GM19455 (cell line): ENCODE results near the gene SMCHD1.
"Not testable (repeated sequence)": the region's sequence is repeated elsewhere in the genome, so short reads cannot be mapped to it uniquely, and the experiment has no call there.

ENCODE experiments used
- ATAC-seq: cut with Tn5 transposase; IDR thresholded peaks from one replicate; pipeline ENCODE4 v1.9.1; 2021; ENCODE audit not compliant: unreplicated experiment

SMCHD1 gene

DNA sequence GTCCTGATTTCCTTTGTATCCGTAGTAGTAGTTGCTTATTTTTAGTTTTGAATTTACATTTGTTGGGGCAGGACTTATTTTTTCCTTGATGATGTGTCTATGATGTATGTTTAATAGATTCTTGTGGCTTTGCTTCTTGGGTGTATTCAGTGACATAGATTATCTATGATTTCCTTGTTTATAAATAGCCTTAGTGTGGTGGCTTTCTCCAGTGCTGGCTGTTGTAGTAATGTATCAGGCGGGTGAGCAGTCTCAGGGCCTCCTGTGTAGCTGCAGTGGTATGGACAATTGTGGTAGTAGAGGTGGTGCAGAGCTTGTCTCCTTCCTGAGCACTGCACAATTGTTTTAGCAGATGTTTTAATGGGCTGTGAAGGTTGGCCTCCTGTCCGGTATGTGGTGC is 60.5 kb downstream of the SMCHD1 start:
- no peak for ATAC-seq

DNA sequence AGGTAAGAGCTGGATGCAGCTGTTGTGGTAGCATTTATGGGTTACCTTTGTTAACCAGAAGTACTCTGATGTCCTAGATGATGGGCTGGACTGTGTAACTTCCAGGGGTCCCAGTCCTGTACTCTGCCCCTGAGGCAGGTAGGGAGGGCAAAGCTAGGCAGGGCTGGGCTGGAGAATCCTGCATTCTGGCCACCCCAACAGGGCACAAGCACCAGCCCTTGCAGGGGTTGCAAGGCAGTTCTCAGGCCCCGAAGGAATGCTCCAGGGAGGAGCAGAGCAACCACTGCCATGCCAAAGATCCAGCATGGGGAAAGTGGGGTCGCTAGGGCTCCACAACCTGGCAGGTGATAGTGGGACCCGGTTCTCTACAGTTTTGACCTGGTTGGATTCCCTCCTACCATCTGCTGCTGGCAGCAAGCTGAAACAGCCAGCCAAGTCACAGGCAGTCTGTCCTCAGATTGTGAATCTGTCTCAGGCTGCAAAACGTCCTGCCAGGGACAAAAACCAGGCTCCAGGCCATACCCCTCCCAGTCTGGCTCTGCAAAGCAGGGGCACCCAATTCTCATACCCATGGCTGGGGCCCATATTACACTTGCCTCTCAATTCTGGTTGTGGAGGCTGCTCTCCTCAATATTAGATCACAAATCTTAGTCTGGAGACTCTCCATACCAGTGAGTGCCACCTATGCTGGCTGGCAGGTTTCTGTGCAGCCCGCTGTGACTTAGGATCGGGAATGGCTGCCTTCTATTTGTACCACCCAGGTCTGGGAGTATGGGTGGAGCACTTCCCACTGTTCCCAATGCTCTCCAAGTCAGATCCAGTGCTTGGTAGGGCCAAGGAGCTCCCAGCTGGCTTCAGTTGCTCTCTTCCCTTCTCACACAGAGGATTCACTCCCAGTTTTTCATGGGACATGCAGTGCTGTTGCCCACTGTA is 61.1 kb downstream of the SMCHD1 start:
- ATAC-seq = no peak

DNA sequence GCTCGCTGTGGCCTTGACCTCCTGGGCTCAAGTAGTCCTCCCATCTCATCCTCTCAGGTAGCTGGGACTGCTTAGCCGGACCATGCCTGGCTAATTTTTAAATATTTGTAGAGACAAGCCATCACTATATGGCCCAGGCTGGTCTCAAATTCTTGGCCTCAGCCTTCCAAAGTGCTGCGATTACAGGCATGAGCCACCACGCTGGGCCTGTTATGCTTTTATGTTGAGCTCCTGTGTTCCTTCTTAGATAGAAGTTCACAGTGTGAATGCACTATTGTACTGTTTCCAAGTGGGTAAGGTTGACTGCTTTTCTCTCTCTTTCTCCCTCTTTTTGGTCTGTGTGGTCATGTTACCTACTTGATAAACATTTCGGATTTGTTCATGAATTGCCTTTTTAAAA is 61.9 kb downstream of the SMCHD1 start:
- no peak for ATAC-seq

- no peak for ATAC-seq
These were observed 63.5 kb downstream of the SMCHD1 start for GRCh38 chr18:2719040-2719439.

- ATAC-seq = no peak
These were observed 67.7 kb downstream of the SMCHD1 start for GRCh38 chr18:2723207-2723606.

DNA sequence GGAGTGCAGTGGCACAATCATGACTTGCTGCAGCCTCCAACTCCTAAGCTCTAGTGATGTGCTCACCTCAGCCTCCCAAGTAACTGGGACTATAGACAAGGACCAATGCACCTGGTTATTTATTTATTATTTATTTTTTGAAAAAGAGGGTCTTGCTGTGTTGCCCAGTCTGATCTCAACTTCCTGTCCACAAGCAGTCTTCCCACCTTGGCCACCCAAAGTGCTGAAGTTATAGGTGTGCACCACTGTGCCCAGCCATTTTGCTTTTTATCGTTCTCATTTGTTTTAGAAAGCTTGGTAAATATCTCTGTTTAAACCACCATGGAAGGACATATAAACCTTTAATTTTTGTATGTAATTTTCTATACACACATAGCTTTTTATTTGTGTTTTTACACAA is 74.2 kb downstream of the SMCHD1 start:
- no peak for ATAC-seq

DNA sequence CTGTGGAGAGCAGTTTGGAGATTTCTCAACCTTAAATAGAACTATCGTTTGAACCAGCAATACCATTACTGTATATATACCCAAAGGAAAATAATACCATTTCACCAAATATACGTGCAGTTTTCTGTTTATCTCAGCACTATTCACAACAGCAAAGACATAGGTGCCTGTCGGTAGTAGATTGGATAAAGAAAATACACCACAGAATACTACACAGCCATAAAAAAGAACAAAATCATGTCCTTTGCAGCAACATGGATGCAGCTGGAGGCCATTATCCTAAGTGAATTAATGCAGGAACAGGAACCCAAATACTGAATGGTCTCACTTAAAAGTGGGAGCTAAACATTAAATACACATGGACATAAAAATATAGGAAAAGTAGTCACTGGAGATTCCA is 81.3 kb downstream of the SMCHD1 start:
- no peak for ATAC-seq

DNA sequence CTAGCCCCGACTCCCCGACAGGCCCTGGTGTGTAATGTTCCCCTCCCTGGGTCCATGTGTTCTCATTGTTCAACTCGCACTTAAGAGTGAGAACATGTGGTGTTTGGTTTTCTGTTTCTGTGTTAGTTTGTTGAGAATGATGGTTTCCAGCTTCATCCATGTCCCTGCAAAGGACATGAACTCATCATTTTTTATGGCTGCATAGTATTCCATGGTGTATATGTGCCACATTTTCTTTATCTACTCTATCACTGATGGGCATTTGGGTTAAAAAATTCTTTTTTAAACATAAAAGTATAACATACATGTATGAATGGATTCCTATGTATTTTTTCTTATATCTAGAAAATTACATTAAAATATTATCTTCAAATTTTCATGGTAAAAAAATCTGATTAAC is 84.6 kb downstream of the SMCHD1 start:
- not testable (repeated sequence) for ATAC-seq

GRCh38 chr18:2746274-2746673 is 90.7 kb downstream of the SMCHD1 start:
- no peak for ATAC-seq

GRCh38 chr18:2758309-2758708 is 102.8 kb downstream of the SMCHD1 start:
- ATAC-seq = no peak

GRCh38 chr18:2774669-2775068 is 119.1 kb downstream of the SMCHD1 start:
- ATAC-seq = no peak

DNA sequence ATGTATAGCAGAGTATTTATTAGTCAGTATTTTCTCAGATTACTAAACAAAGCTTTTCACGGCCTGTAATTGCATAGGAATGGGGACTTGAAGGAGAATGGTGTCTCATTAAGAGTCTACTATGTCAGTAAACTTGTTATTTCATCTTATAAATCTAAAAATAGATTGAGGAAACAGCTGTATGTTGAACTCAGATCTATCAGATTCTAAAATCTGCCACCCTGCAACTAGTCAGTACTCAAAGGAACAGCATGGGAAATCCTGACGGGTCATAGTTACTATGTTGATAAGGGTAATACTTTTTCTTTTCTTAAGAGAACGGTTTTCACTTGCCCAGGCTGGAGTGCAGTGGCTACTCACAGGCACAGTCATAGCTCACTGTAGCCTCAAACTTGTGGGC is 121.1 kb downstream of the SMCHD1 start:
- ATAC-seq = no peak

- no peak for ATAC-seq
These were observed 121.7 kb downstream of the SMCHD1 start for GRCh38 chr18:2777241-2777640.

- no peak for ATAC-seq
These were observed 125.2 kb downstream of the SMCHD1 start for GRCh38 chr18:2780750-2781149.

GRCh38 chr18:2787225-2787624 is 131.7 kb downstream of the SMCHD1 start:
- no peak for ATAC-seq

DNA sequence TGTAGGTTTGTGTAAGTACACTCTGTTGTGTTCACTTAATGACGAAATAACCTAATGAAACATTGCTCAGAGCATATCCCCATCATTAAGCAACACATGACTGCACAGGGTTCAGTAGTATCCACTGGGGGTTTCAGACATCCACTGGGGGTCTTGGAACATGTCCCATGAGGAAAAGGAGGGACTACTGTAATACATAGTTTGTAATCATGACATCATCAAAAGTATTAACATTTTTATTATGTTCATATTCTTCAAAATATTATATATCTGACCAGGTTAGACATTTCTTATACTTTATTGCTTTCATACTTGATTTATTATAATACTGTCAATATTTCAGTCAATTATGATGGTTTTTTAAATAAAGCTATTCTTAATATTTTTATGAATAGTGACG is 136.9 kb downstream of the SMCHD1 start:
- ATAC-seq = no peak

- ATAC-seq = no peak
These were observed 138.6 kb downstream of the SMCHD1 start for GRCh38 chr18:2794159-2794558.

DNA sequence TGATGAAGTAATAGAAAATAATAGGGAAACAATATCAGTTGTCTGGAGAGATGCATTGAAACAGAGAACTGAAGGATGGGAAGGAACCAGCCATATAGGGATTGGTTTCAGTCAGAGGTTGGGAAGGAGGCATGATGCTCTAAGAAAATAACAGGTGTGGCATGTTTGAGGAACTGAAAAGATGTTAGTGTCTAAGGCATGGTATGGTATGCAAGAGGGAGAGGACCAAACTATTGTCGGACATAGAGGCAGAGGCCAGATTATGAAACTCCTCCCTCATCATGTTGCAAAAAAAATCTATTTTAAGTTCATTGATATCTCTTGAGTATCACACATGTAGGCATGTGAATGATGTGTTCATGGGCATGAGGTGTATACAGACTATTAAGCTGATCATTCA is 142.4 kb downstream of the SMCHD1 start:
- ATAC-seq = no peak

GRCh38 chr18:2799369-2799768 is 143.8 kb downstream of the SMCHD1 start:
- no peak for ATAC-seq

DNA sequence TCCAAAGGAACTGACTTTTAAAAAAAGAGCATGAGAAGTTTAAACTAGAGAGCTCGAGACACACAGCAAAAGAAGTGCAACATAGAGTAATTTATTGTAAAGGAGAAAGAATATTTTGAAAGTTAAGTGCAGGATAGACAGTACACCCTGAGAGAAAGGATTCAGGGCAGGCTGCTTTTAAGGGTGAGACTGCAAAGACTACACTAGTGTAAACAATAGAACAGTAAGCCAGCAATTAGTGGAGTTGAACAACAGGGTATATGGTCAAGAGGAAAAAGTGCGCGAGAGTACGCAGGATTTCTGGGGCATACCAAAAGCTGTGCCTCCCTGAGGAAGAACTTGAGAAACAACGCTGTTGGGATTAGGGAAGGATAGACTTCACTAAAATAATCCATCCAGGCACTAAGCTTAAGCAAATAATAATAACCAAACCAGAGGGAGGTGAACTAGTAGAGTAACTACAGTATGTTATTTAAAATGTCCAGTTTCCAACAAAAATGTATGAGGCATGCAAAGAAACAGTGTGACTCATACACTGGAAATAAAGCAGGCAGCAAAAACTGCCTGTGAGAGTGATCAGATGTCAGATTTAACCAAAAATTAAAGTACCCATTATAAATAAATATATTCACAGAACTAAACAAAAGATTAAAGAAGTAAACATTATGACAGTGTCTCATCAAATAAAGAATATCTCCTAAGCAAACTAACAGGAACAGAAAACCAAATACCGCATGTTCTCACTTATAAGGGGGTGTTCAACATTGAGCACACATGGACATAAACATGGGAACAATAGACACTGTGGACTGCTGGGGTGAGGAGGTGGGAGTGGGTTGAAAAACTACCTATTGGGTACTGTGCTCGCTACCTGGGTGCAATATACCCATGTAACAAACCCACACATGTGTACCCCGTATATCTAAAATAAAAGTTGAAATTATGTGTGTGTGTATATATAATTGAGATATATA is 150.7 kb downstream of the SMCHD1 start:
- ATAC-seq = no peak

DNA sequence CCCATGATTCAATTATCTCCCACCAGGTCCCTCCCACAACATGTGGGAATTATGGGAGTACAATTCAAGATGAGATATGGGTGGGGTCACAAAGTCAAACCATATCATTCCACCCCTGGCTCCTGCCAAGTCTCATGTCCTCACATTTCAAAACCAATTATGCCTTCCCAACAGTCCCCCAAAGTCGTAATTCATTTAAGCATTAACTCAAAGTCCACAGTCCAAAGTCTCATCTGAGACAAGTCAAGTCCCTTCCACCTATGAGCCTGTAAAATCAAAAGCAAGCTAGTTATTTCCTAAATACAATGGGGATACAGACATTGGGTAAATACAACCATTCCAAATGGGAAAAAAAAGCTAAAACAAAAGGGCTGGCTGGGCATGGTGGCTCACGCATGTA is 153.1 kb downstream of the SMCHD1 start:
- not testable (repeated sequence) for ATAC-seq
